GM10847 (cell line): ENCODE measurements around the gene BMP6.

Source experiments
- POLR2A ChIP-seq: IDR thresholded peaks from 2 replicates; pipeline ENCODE4 v1.6.1; 2011; ENCODE audit not compliant: insufficient read length; ENCODE audit errors: extremely low read depth

BMP6 gene

DNA sequence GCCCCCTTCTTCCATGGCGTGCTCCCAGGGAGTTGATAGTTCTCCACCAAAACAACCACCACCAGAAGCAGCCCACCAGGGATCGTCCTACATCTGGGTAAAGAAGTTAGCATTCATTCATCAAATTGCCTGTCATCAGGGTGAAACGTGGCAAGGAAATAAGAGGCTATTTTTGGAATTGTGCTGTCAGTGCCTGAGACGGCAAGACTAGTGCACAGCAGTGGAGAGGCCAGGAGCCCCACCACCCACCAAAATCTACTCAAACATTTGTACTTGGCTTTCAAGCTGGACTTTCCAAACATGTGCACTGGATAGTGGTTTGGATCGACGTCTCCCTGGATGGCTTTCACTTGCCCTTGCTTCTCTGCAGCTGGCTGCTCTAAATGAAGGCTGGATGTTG, 139.9 kb downstream of the BMP6 start:
- no peak for TF ChIP-seq POLR2A

DNA sequence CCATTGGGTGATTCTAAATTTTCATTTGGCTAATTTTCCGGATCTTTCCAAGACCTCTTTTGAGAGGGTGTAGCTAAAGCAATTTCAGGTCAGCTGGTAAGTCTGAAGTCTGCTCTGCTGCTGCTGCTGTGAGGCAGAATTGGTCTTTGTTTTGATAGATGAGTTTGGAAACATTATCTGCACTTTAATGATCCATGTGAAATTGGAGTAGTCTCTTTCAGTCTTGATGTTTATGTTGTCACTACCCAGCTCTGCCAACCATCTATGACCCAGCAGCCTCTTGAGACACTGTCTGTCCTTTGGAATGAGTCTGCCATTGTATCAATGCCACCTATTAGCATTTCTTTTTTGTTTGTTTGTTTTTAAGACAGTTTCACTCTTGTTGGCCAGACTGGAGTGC, 140.6 kb downstream of the BMP6 start:
- TF ChIP-seq POLR2A, result no peak

DNA sequence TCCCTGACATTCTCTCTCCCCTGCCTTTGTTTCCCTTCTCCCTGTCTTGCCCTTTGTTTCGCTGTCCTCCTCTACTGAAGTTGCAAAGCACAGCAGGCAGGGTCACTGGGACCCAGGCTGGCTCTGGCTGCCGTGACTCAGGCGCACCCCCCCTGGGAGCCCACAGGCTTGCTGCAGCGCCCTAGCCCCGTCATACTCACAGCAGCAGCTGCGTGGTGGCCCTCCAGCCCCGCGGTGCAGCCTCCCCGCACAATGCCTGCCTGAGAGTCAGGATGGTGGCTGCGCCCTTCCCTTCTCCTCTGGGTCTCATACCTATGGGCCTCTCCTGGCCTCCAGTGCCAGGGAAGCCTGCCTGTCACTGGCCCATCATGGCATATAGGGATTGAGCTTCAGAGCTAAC, 143.0 kb downstream of the BMP6 start:
- no peak for TF ChIP-seq POLR2A

DNA sequence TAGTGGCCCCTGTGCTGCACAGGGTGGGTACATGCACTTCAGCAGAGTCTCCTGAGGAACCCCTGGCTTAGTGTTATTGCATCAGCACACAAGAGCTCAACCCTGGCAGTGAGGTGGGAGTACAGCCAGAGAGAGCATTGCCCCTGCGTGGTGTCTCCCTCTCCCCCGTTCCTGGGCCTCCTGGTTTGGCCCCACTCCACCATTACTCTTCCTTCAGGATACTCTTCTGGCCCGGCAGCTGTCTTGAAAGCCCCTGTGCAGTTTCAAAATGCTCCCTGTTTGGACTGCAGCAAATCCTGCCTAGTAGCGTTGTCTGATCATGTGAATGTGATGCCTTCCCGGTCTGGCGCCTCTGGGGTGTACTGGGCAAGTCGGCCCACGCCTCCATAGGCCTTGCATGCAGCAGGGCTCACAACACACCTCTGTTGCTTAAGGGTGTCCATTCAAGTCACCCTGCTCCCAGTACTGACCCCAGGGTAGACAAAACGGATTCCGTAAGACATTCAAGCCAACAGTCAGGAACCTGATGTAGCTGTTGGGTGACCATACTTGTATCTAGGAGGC, 152.6 kb downstream of the BMP6 start:
- no peak for TF ChIP-seq POLR2A

DNA sequence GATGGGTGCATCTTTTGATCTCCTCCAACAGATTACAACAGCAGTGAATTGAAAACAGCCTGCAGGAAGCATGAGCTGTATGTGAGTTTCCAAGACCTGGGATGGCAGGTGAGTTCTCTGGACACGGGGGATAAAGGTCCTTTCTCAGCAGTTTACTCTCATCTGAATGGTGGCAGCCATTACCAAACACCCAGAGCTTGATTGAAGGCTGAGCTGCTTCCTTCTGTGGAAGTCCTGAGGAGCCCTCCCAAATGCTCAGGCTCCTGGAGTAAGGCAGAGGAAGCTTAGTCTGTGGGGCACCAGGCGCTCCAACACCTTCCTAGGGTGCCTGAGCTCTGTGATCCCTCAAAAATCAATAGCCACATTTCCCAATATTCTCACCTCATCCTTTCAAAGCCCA, 153.1 kb downstream of the BMP6 start:
- TF ChIP-seq POLR2A, result no peak

DNA sequence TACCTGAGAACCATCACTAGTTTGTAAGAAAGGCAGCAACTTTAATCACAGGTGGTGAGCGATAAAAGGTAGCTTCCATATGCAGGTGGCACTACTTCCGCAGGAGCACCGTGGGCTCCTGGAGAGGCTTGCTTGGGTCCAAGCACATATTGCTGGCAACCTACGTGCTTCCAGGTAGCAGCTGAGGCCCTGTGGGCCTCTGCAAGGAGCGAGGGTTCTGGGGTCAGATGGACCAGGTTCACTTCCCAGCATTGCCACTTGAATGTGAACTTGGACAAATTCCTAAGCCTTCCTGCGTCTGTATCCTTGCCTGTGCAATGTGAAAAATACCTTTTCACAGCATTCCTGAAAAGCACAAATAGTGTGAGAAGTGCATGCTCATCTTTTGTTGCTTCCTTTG, 153.7 kb downstream of the BMP6 start:
- no peak for TF ChIP-seq POLR2A

DNA sequence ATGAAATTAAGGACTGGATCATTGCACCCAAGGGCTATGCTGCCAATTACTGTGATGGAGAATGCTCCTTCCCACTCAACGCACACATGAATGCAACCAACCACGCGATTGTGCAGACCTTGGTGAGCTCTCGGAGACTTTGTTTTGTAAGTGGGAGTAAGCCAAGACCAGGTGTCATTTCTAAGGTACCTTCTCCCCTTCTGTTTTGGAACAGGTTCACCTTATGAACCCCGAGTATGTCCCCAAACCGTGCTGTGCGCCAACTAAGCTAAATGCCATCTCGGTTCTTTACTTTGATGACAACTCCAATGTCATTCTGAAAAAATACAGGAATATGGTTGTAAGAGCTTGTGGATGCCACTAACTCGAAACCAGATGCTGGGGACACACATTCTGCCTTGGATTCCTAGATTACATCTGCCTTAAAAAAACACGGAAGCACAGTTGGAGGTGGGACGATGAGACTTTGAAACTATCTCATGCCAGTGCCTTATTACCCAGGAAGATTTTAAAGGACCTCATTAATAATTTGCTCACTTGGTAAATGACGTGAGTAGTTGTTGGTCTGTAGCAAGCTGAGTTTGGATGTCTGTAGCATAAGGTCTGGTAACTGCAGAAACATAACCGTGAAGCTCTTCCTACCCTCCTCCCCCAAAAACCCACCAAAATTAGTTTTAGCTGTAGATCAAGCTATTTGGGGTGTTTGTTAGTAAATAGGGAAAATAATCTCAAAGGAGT, 154.2 kb downstream of the BMP6 start:
- no peak for TF ChIP-seq POLR2A

DNA sequence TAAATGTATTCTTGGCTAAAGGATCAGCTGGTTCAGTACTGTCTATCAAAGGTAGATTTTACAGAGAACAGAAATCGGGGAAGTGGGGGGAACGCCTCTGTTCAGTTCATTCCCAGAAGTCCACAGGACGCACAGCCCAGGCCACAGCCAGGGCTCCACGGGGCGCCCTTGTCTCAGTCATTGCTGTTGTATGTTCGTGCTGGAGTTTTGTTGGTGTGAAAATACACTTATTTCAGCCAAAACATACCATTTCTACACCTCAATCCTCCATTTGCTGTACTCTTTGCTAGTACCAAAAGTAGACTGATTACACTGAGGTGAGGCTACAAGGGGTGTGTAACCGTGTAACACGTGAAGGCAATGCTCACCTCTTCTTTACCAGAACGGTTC, 154.8 kb downstream of the BMP6 start:
- no peak for TF ChIP-seq POLR2A

DNA sequence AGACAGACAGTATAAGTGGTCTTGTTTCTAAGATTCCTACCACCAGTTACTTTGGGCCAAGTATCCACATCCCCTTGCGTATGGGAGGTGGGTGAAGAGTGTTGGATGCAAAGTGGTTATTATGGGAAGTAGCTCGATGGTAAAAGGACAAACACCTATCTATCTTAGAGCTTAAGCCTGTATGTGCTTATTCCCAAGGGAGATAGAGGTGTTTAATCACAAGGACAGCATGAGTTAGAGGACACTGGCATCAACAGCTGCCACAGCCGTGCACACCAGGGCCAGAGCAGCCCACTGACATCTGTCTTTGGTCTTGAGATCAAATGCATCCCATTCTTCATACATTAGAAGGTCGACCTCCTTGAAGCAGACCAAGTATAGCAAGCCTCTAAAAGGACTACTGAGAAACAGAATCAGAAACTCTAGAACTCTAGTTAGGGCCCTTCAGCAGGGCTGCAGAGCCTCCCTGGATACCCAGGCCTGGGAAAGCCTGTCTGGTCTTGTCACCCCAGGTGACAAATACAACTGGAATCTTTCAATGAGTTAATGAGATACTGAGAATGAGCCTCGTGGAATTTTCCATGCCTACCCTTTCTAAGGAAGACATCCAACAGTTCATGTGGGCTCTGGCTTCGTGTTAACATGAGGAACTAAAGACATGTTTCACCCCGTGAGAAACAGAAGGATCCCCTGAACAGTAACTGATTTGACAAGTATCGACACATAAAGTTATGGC, 156.0 kb downstream of the BMP6 start:
- no peak for TF ChIP-seq POLR2A

DNA sequence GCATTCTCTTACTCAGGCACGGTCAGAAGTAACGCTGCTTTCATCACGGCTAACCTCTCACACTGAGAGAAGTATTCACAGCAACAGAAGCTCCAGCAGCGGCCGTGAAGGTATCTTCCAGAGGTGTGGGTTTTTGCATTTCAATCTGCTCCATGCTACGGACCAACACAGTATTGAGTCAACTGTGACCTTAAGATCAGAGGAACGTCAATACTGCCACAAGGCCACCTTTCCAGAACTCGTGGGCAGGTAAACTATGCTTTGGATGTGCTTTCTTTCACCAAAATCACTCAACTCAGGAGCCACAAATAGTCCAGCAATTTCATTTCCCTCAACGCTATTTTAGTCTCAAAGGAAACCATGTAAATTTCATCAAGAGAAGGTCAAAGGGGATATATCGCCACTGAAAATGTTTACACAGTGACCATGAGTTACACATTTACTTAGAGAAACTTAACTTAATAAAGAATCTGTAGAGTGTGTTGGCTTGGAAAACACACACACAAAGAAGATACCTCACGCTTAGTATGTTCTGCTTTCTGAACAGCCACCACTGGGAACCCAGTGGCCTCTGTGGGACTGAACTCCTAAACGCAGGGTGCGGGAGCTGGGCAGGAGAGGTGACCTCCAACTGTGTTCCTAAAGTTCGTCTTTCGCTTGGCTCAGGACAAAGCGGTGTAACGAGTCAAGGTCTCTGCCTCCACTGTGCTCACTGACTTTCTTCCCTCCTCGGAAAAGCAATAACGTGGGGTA, 156.8 kb downstream of the BMP6 start:
- no peak for TF ChIP-seq POLR2A

DNA sequence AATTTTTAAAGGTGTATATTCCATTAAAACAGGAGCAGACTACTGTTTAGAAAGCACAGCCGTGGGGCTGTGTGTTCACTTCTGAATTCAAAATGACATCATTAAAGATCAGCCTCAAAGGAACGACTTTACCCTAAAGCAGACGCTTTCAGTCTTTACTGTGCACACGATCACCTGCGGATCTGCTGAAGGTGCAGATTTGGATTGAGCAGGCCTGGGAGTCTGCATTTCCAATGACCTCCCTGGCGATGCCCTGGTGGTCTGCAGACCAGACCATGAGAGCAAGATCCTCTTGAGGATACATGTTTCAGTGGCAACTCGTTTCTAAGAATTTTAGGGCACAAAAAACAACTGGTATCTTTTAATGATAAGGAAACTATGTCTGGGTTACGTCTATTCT, 157.5 kb downstream of the BMP6 start:
- no peak for TF ChIP-seq POLR2A

DNA sequence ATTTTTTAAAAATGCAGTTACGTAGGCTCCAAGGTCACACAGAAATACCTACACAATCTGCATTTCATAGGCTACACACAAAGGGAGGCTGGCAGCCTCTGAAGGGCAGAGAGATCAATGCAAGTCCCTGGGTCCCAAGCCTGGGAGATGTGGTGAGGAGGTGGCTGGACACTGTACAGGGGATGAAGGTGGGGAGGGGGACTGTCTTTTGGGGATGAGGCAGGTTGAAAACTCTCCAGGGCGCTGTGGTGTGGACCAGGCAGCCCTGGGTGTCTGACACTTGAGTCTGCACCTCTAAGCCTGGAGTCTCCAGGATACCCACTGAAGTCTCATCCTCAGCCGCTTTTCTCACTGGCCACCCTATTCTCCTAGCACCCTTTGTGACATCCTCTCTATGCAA, 160.2 kb downstream of the BMP6 start:
- TF ChIP-seq POLR2A, result no peak

DNA sequence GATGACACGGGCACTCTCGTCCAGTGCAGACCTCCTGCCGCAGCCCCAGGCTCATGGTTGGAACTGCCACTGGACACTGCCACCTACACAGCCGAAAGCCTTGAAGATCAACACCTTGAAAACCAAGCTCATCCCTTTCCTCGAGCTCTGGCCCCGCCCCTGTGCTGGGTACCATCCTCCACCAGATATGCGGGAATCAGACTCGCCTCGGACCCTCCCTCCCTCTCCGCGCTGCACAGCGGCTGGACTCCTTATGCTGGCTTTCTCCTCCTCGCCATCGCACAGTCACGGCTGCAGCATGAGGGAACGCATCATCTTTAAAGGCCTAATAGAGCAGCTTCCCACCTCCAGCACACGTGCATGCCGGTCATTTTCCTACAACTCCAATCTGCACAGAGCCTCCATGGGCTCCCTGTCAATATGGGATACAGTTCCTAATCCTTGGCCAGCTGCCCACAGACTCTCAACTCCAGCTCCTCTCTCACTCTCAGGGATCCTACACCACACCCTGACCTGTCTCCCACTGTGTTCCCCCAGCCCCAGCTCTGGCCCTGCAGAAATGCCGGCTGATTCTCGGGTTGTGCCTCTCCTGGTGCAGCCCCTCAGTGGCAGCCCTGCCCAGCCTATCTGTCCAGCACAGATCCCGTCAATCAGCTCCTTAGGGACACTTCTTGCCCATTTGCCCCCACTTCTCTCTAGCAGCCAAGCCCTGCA, 161.5 kb downstream of the BMP6 start:
- peak; percentile 13 for TF ChIP-seq POLR2A

DNA sequence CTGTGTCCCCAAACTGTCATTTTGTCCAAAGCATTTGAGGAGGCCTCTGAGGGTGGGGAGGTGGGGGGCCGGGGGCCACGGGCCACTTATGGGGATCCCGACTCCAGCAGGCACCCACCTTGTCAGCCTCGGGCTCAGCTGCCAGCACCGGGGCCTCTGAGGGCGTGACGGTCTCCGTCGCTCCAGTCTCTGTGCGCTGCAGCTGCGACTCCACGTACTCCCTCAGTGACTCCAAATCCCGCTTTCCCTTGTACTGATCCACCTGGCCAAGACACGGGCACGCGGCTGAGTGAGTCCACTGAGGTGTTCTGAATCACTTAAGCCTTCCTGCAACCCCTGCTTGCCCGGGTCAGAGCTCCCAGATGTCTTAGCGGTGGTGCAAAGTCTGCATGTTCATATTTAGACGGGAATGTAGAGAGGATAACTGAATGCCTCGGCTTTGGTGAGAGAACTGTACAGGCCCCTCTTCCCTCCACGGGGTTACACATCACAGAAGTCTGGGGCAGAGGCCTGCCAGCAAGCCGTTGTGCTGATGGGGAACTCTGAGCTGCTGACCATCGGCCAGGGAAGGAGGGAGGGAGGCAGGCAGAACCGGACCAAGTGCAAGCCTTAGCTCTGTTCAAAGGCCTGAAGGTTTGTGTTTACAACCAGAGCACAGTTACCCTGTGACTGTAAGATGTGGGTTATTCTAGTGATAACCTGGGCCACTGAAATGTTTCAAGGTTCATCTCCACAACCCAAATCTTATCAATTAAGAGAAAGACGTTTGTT, 162.9 kb downstream of the BMP6 start:
- no peak for TF ChIP-seq POLR2A

DNA sequence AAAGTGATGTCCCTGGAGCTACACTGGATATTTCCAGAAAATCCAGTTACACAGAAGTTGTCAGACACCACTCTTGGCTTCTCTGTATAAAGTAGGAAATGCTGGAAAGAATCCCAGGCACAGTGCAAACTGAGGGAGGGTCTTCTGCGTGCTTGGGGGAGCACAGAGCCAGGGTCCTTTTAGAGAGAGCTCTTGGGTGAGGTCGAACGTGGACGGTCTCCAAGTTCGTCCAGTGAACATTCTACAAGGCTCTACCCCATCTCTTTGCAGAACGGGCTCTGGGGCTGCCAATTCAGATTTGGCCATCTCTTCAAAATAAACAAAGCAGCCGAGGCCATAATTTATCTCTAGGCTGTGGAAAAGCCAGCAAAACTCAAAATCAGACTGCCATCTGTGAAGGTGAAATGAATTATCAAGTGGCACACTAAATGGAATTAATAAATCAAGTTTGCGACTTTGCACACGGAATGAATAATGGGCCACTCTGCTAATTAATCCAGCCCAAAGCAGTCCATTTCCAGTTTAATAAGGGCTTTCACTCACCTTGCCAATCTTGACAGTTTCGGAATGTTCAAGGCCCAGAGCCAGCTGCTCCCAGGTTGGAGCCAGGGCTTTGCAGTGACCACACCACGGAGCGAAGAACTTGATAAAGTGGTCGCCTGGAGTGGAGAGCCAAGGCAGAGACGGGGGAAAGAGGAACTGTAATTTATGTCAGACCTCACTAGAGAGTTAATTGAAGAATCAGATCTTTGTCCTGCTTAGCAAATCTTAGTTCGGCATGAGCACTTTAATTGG, 165.4 kb downstream of the BMP6 start:
- no peak for TF ChIP-seq POLR2A
